Measurements from ENCODE around the gene CASP4.

The CASP4 gene

GRCh38 chr11:104926771-104927611, 41.4 kb downstream of the CASP4 start:
- peaks cover 28% of the 10 kb centered on the region for H3K9me3 Mint-ChIP-seq
- no peaks in the 10 kb centered on the region for H3K27me3 Mint-ChIP-seq
- no peak overlapping the region for H3K4me3 Mint-ChIP-seq
- no peak for DNase-seq
- no peak overlapping the region for H3K27ac Mint-ChIP-seq
- H3K36me3 Mint-ChIP-seq (ENCODE audit: low read depth) = peaks cover 4% of the 10 kb centered on the region
- H3K4me1 Mint-ChIP-seq (ENCODE audit: low read depth) = peaks cover 2% of the 10 kb centered on the region

DNA sequence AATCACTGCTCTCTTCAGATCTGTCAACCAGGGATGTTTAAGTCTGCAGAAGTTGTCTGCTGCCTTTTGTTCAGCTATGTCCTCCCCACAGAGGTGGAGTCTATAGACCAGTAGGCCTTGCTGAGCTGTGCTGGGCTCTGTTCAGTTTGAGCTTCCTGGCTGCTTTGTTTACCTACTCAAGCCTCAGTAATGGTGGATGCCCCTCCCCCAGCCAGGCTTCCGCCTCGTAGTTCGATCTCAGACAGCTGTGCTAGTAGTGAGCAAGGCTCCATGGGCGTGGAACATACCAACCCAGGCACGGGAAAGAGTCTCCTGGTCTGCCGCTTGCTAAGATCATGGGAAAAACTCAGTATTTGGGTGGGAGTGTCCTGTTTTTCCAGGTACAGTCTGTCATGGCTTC, 42.5 kb downstream of the CASP4 start:
- Mint-ChIP-seq H3K27ac (no peak overlapping the region), H3K9me3 (peaks cover 23% of the 10 kb centered on the region), H3K36me3 (ENCODE audit: low read depth) (peaks cover 4% of the 10 kb centered on the region), H3K27me3 (no peaks in the 10 kb centered on the region), H3K4me1 (ENCODE audit: low read depth) (peaks cover 2% of the 10 kb centered on the region), H3K4me3 (no peak overlapping the region)
- DNase-seq = no peak

- DNase-seq = no peak
- Mint-ChIP-seq H3K27ac (peak overlapping the region; percentile 84), H3K27me3 (no peaks in the 10 kb centered on the region), H3K9me3 (peaks cover 4% of the 10 kb centered on the region), H3K4me3 (peak overlapping the region; percentile 80), H3K4me1 (ENCODE audit: low read depth) (peaks cover 54% of the 10 kb centered on the region), H3K36me3 (ENCODE audit: low read depth) (no peaks in the 10 kb centered on the region)
These were observed 50.1 kb downstream of the CASP4 start for GRCh38 chr11:104918113-104918824.

DNA sequence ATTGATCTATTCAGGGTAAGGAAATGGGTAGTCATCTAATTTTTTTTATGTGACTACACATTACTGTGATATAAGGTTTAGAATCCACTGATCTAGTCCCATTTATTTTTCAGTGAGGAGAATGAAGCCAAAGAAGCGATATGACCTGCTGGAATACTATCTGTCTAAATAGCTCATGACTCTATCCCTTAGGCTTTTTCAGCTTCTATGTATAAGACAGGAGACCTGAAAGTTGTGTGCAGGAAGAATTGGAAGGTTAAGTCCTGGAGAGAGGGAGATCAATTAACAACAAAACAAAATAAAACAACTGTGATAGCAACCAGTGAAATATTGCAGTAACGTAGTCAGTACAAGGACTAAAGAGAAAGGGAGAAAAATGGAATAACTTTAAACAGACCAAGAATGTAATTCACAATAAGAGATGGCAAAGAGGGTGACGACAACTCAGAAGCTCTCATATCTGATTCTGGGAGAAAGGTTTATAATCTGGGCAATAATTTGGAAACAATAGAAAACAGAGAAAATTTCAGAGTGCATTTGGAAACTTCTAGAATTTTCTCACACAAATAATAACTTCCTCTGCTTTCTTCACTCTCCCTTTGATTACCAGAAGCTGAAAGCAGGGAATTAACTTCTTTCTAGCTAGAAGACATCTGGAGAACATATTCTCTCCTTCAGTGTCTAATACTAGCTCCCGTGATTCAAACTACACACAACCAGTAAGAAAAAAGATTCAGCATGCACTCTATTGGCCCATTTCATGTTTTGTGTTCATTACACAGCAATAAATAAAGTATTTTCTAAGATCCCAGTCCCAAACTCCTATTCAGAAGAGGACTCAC, 50.9 kb downstream of the CASP4 start:
- peaks cover 57% of the 10 kb centered on the region for H3K4me1 Mint-ChIP-seq (ENCODE audit: low read depth)
- H3K27ac Mint-ChIP-seq = peak overlapping the region; percentile 84
- no peak for DNase-seq
- H3K9me3 Mint-ChIP-seq = peaks cover 4% of the 10 kb centered on the region
- peak overlapping the region; percentile 80 for H3K4me3 Mint-ChIP-seq
- H3K36me3 Mint-ChIP-seq (ENCODE audit: low read depth) = no peaks in the 10 kb centered on the region
- no peaks in the 10 kb centered on the region for H3K27me3 Mint-ChIP-seq

- H3K36me3 Mint-ChIP-seq (ENCODE audit: low read depth) = no peaks in the 10 kb centered on the region
- peak overlapping the region; percentile 30 for H3K27ac Mint-ChIP-seq
- peaks cover 63% of the 10 kb centered on the region for H3K4me1 Mint-ChIP-seq (ENCODE audit: low read depth)
- peaks cover 4% of the 10 kb centered on the region for H3K9me3 Mint-ChIP-seq
- peak overlapping the region; percentile 80 for H3K4me3 Mint-ChIP-seq
- DNase-seq = no peak
- no peaks in the 10 kb centered on the region for H3K27me3 Mint-ChIP-seq
These were observed 51.9 kb downstream of the CASP4 start for GRCh38 chr11:104916442-104916841.

- Mint-ChIP-seq H3K9me3 (peaks cover 4% of the 10 kb centered on the region), H3K36me3 (ENCODE audit: low read depth) (peaks cover 7% of the 10 kb centered on the region), H3K27me3 (no peaks in the 10 kb centered on the region), H3K4me3 (no peak overlapping the region), H3K27ac (no peak overlapping the region), H3K4me1 (ENCODE audit: low read depth) (peaks cover 67% of the 10 kb centered on the region)
- no peak for DNase-seq
These were observed 56.3 kb downstream of the CASP4 start for GRCh38 chr11:104912102-104912501.

- H3K27ac Mint-ChIP-seq = peak overlapping the region; percentile 89
- no peak for DNase-seq
- H3K36me3 Mint-ChIP-seq (ENCODE audit: low read depth) = peaks cover 25% of the 10 kb centered on the region
- H3K27me3 Mint-ChIP-seq = no peaks in the 10 kb centered on the region
- peaks cover 4% of the 10 kb centered on the region for H3K9me3 Mint-ChIP-seq
- no peak overlapping the region for H3K4me3 Mint-ChIP-seq
- peaks cover 48% of the 10 kb centered on the region for H3K4me1 Mint-ChIP-seq (ENCODE audit: low read depth)
These were observed 60.2 kb downstream of the CASP4 start for GRCh38 chr11:104908186-104908531.

DNA sequence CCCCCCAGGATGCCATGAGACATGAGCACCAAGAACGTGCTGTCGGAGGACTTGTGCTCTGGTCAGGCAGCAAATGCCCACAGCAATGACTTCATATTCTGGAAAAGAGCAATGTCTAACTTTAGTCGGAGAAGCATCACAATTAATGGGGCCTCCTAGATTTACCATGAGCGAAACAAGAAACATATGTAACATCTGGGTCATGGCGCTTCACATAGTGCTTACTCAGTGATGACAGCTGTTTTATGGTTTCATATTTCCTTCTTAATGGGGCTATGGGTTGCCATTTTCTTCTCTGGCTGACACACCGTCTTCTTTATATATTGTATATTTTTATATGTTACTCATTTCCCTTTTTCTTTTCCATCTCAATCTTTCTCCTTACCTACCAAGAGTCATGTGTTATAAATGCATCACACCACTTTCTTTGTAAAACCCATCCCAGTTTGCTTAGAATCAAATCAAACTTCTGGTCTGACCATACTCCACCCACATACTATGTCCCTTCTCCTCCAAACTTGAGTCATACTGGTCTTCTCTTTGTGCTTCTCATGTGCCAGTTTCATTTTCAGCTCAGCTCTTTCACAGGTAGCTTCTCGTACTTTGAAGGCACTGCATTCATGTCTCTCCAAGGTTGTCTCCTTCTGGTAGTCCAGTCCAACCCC, 60.7 kb downstream of the CASP4 start:
- peaks cover 29% of the 10 kb centered on the region for H3K36me3 Mint-ChIP-seq (ENCODE audit: low read depth)
- peak overlapping the region; percentile 23 for H3K4me3 Mint-ChIP-seq
- peak overlapping the region; percentile 89 for H3K27ac Mint-ChIP-seq
- peaks cover 46% of the 10 kb centered on the region for H3K4me1 Mint-ChIP-seq (ENCODE audit: low read depth)
- no peak for DNase-seq
- peaks cover 4% of the 10 kb centered on the region for H3K9me3 Mint-ChIP-seq
- H3K27me3 Mint-ChIP-seq = no peaks in the 10 kb centered on the region

DNA sequence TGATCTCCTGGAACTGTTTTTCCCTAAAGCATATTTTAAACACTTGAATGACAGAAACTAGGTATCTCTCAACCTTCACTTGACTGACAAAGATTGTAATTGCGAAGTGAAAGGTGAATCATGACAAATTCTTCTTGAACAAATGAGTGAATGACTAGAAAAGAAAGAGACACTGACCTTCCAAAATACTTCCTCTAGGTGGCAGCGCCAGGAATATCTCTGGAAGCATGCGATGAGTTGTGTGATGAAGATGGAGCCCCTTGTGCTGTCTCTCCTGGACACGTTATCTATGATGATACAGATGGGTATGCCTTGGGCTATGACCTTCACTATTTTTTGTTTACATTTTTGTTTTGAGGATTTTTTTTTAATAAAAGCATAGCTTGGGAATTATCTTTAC, 63.1 kb downstream of the CASP4 start:
- Mint-ChIP-seq H3K27me3 (no peaks in the 10 kb centered on the region), H3K27ac (no peak overlapping the region), H3K4me1 (ENCODE audit: low read depth) (peaks cover 49% of the 10 kb centered on the region), H3K4me3 (no peak overlapping the region), H3K36me3 (ENCODE audit: low read depth) (peaks cover 32% of the 10 kb centered on the region), H3K9me3 (peaks cover 4% of the 10 kb centered on the region)
- DNase-seq = no peak

DNA sequence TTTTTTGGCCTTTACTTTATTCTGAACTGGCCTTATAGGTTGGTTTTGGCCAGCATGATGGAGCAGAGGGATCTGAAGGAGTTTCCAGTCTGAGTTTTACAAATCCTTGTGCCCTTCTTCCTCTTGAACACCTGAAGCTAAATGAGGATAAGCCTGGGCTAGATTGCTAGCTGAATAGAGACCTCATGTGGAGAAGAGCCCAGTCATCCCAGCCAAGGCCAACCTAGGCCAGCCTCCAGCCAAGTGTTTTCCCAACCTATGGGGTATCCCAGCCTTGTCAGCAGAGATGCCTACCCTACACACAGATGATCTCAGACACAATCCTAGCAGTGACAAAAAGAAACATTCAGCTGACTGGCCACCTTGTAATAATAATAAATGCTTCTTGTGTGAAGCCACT, 69.1 kb downstream of the CASP4 start:
- Mint-ChIP-seq H3K36me3 (ENCODE audit: low read depth) (peaks cover 9% of the 10 kb centered on the region), H3K27me3 (no peaks in the 10 kb centered on the region), H3K27ac (no peak overlapping the region), H3K9me3 (peaks cover 3% of the 10 kb centered on the region), H3K4me1 (ENCODE audit: low read depth) (peaks cover 25% of the 10 kb centered on the region), H3K4me3 (no peak overlapping the region)
- no peak for DNase-seq

DNA sequence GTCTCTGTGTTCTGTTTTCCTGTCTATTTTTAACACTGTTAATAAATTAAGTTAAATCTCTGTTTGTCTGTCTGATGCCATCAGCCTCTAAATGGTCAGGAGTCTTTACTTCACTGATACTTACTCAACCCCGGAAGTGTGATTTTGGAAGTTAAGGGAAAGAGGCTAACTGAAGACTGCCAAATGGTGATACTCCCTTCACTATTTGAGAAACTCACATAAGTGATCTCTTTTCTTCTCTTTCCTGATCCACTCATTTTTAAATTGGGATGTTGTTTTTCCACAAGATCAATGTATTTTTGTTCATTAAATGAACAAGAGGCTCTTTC, 69.7 kb downstream of the CASP4 start:
- peaks cover 3% of the 10 kb centered on the region for H3K9me3 Mint-ChIP-seq
- peaks cover 9% of the 10 kb centered on the region for H3K36me3 Mint-ChIP-seq (ENCODE audit: low read depth)
- peaks cover 25% of the 10 kb centered on the region for H3K4me1 Mint-ChIP-seq (ENCODE audit: low read depth)
- H3K4me3 Mint-ChIP-seq = no peak overlapping the region
- H3K27me3 Mint-ChIP-seq = no peaks in the 10 kb centered on the region
- DNase-seq = no peak
- no peak overlapping the region for H3K27ac Mint-ChIP-seq

GRCh38 chr11:104897891-104898684, 70.3 kb downstream of the CASP4 start, which contains the start of gene CASP12:
Gene CASP12, minus strand, starts transcription at chr11:104898460.
- H3K4me3 Mint-ChIP-seq = peak within 1 kb of the TSS; percentile 45
- no peak for DNase-seq
- H3K4me1 Mint-ChIP-seq (ENCODE audit: low read depth) = peaks cover 25% of the 10 kb centered on the region
- no peaks in the 10 kb centered on the region for H3K27me3 Mint-ChIP-seq
- peak within 1 kb of the TSS; percentile 56 for H3K27ac Mint-ChIP-seq
- H3K36me3 Mint-ChIP-seq (ENCODE audit: low read depth) = peaks cover 7% of the 10 kb centered on the region
- H3K9me3 Mint-ChIP-seq = peaks cover 3% of the 10 kb centered on the region

DNA sequence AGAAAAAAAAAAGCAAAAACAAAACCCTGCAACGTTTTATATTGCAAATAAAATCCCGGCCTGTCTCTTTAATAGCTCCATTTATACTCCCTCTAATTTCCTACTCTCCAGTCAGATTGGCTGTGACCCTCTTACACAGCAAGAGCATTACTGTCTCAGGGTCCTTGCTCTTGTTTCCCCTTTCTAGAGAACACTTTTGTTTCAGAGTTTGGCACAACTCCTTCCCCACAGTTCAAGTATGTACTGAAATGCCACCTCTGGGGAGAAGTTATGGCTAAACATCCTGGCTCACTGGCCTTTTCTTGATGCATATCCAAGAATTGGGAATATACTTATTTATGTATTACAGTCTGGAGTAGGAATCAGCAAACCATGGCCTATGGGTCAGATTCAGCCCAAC, 72.7 kb downstream of the CASP4 start:
- Mint-ChIP-seq H3K9me3 (peaks cover 3% of the 10 kb centered on the region), H3K27me3 (no peaks in the 10 kb centered on the region), H3K4me3 (no peak overlapping the region), H3K36me3 (ENCODE audit: low read depth) (no peaks in the 10 kb centered on the region), H3K27ac (no peak overlapping the region), H3K4me1 (ENCODE audit: low read depth) (peaks cover 12% of the 10 kb centered on the region)
- DNase-seq = no peak

Data from activated T-cell treated with anti-CD3 and anti-CD28 coated beads, Interleukin-2, amount 50 U/mL, for 24 hours (primary cell).